GM19193 (cell line): ENCODE data around the gene SLC5A7.

Experiments
- POLR2A ChIP-seq: IDR thresholded peaks from 4 replicates; pipeline ENCODE4 v1.6.1; 2011; ENCODE audit not compliant: insufficient read depth, insufficient read length; ENCODE audit errors: extremely low read depth

Gene SLC5A7

DNA sequence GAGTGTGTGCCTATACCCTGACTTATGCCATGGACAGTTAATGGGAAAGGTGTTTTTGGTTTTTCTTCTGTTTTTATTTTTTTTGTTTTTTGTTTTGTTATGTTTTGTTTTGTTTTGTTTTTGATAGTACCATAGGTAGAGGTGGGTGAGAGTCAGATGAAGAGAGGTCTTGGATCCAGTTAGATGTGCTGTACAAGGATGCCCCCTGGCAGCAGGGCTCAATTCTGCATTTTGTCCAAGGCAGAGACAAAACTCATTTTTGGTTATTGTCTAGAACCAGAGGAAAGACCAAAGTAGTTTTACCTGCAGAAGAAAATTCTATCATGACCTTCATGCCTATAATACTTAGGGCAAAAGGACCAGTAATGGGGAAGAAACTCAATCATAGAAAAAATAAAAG is 48.5 kb downstream of the SLC5A7 start:
- TF ChIP-seq POLR2A: no peak

DNA sequence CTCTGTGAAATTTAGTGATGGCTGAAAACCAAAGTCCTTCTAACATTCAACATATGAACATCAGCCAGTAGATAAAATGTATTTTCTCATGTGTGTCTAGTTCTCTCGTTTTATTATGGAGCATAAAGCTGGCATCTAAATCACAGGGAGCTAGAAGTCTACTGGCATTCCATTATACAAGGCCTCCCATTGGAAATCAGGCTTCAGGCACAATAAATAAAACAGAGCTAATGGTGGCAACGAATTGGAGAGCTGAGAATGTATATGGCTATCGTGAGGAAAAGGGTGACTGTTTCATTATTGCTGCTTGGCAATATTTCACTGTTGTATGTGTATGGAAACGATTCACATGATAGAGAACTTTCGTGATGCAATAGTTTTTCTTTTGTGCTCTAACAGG is 62.4 kb downstream of the SLC5A7 start:
- TF ChIP-seq POLR2A: no peak

DNA sequence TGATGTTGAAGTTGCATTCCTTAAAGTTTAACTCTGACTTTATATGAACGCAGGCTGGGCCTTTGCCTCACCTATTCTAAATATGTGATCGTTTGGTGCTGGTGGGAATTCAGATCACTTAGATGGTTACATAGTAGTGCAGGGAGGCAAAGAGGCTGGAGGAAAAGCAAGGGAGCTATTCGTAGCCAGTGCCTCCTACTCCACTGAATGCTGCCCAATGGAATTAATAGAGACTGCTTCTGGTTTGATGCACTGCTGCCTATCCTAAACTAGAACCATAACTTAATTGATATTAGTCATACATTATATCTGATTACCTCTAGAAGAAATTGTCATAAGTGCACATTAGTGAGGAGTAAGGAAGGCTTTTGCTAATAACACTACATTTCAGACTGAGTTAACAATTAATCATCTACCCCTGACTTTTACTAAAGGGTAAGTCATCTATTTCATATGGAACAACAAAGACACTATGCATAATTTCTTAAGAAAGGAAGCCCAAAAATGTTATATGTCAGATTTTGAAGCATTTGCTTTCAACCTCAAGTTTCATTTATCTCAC is 72.3 kb downstream of the SLC5A7 start:
- TF ChIP-seq POLR2A: no peak

DNA sequence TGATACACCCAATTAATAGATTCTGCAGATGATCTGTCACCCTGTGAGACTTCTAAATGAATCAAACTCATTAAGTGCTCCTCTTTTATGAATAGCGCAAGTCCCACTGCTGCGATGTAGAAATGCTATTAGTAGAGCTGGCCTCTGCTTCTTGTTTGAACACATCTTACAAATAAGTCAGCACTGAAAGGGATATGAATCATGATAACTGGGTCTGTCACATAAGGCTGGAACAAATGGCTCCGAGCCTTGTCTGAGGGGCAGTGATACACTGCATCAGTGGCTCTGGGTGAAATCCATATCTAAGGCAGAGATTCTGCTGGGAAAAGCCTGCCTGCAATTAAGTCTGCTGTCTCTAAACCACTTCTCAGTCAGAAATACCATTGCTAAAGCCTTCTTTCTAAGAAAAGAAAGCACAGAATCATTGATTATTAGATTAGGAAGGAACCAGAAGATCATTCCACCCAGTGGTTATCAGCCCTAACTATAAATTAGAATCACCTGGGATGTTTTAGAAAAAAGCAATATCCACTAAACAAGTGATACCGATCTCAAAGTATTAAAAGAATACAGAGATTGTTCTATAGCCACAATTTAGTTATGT is 75.2 kb downstream of the SLC5A7 start:
- TF ChIP-seq POLR2A: no peak
